ENCODE results near the gene CYP2A7.
"Not testable (repeated sequence)": the region's sequence is repeated elsewhere in the genome, so short reads cannot be mapped to it uniquely, and the experiment has no call there.

Gene CYP2A7

GRCh38 chr19:40827386-40828247 lies 54.4 kb downstream of the CYP2A7 start:
- no peaks in the 10 kb centered on the region for H3K36me3 ChIP-seq (ENCODE audit: low read length)
- H3K9me2 ChIP-seq (replicated peaks; ENCODE audit: insufficient read depth, low read length): no peaks in the 10 kb centered on the region
- H3K9me3 ChIP-seq (ENCODE audit: insufficient read depth, low read length): no peaks in the 10 kb centered on the region
- H3K4me2 ChIP-seq (ENCODE audit: low read depth, low read length, poor library complexity, severe bottlenecking): no peak overlapping the region
- H3K79me2 ChIP-seq (ENCODE audit: insufficient read depth, low read length): no peaks in the 10 kb centered on the region
- H3K9ac ChIP-seq (ENCODE audit: low read length): no peak overlapping the region
- no peak for TF ChIP-seq EZH2phosphoT487 (conservative IDR thresholded peaks at IDR 0.05; ENCODE audit: low read length)
- no peak for TF ChIP-seq CTCF (IDR thresholded peaks at IDR 0.05; ENCODE audit: insufficient read depth, low read length, poor library complexity, severe bottlenecking)
- H3K4me3 ChIP-seq (ENCODE audit: insufficient read depth, low read length, poor library complexity, severe bottlenecking): no peak overlapping the region
- no peak overlapping the region for H2AFZ ChIP-seq (ENCODE audit: low read depth, low read length, severe bottlenecking)
- H4K20me1 ChIP-seq (ENCODE audit: low read depth, low read length): no peaks in the 10 kb centered on the region
- H3K27ac ChIP-seq (ENCODE audit: low read depth, low read length): no peak overlapping the region
- no peaks in the 10 kb centered on the region for H3F3A ChIP-seq (ENCODE audit: insufficient read depth)
- H3K27me3 ChIP-seq (ENCODE audit: low read length): no peaks in the 10 kb centered on the region

- not testable (repeated sequence) for H3K4me3 ChIP-seq (ENCODE audit: insufficient read depth, low read length, poor library complexity, severe bottlenecking); H3F3A ChIP-seq (ENCODE audit: insufficient read depth); H3K9me3 ChIP-seq (ENCODE audit: insufficient read depth, low read length); H3K27me3 ChIP-seq (ENCODE audit: low read length); H2AFZ ChIP-seq (ENCODE audit: low read depth, low read length, severe bottlenecking); H3K9me2 ChIP-seq (replicated peaks; ENCODE audit: insufficient read depth, low read length); H3K4me2 ChIP-seq (ENCODE audit: low read depth, low read length, poor library complexity, severe bottlenecking); H3K79me2 ChIP-seq (ENCODE audit: insufficient read depth, low read length); H3K9ac ChIP-seq (ENCODE audit: low read length); H3K36me3 ChIP-seq (ENCODE audit: low read length); H3K27ac ChIP-seq (ENCODE audit: low read depth, low read length); H4K20me1 ChIP-seq (ENCODE audit: low read depth, low read length)
Measured at GRCh38 chr19:40826699-40827385, 55.2 kb downstream of the CYP2A7 start.

GRCh38 chr19:40826312-40826698 lies 55.7 kb downstream of the CYP2A7 start:
- H3K36me3 ChIP-seq (ENCODE audit: low read length); H3K9ac ChIP-seq (ENCODE audit: low read length); H3K9me2 ChIP-seq (replicated peaks; ENCODE audit: insufficient read depth, low read length); H4K20me1 ChIP-seq (ENCODE audit: low read depth, low read length); H2AFZ ChIP-seq (ENCODE audit: low read depth, low read length, severe bottlenecking); H3K27me3 ChIP-seq (ENCODE audit: low read length); H3K4me3 ChIP-seq (ENCODE audit: insufficient read depth, low read length, poor library complexity, severe bottlenecking); H3K79me2 ChIP-seq (ENCODE audit: insufficient read depth, low read length); H3K4me2 ChIP-seq (ENCODE audit: low read depth, low read length, poor library complexity, severe bottlenecking); H3K9me3 ChIP-seq (ENCODE audit: insufficient read depth, low read length); H3F3A ChIP-seq (ENCODE audit: insufficient read depth); H3K27ac ChIP-seq (ENCODE audit: low read depth, low read length): not testable (repeated sequence)

- H4K20me1 ChIP-seq (ENCODE audit: low read depth, low read length); H3K9me2 ChIP-seq (replicated peaks; ENCODE audit: insufficient read depth, low read length); H3K27me3 ChIP-seq (ENCODE audit: low read length); H3K4me2 ChIP-seq (ENCODE audit: low read depth, low read length, poor library complexity, severe bottlenecking); H3K4me3 ChIP-seq (ENCODE audit: insufficient read depth, low read length, poor library complexity, severe bottlenecking); H3F3A ChIP-seq (ENCODE audit: insufficient read depth); H3K79me2 ChIP-seq (ENCODE audit: insufficient read depth, low read length); H3K27ac ChIP-seq (ENCODE audit: low read depth, low read length); H2AFZ ChIP-seq (ENCODE audit: low read depth, low read length, severe bottlenecking); H3K36me3 ChIP-seq (ENCODE audit: low read length); H3K9me3 ChIP-seq (ENCODE audit: insufficient read depth, low read length); H3K9ac ChIP-seq (ENCODE audit: low read length): not testable (repeated sequence)
Measured at GRCh38 chr19:40825460-40826095, 56.5 kb downstream of the CYP2A7 start.

All from SU-DHL-6 (cell line).